Fibroblast of pulmonary artery (primary cell): ENCODE measurements around the gene COQ3.

Source experiments
- DNase-seq: peaks from one replicate; pipeline ENCODE4 v3.0.0-alpha.2; 2010; ENCODE audit warnings: low read depth
- H3K4me3 ChIP-seq: replicated peaks from 2 replicates; pipeline ENCODE4 v1.5.1; 2011; ENCODE audit warnings: low read depth, mild to moderate bottlenecking, control low read depth, low read length, moderate library complexity
- CTCF ChIP-seq: IDR thresholded peaks from 2 replicates; pipeline ENCODE4 v1.5.1; 2011; ENCODE audit warnings: mild to moderate bottlenecking, control low read depth, low read length, inconsistent platforms; ENCODE audit errors: missing control alignments

Gene COQ3

GRCh38 chr6:99393698-99394531 is at the start of gene COQ3:
Gene COQ3, minus strand, starts transcription at chr6:99394195. Its CDS starts 16 bp downstream, at chr6:99394179.
- H3K4me3 ChIP-seq, result peak within 1 kb of the TSS; percentile 88
- DNase-seq, result peak; percentile 80
- no peak for TF ChIP-seq CTCF

GRCh38 chr6:99434702-99435530 is 40.9 kb upstream of the COQ3 start:
- H3K4me3 ChIP-seq, result no peak overlapping the region
- peak; percentile 59 for DNase-seq
- peak; percentile 61 for TF ChIP-seq CTCF

- DNase-seq, result no peak
- H3K4me3 ChIP-seq, result no peak overlapping the region
- TF ChIP-seq CTCF, result no peak
These were observed 38.9 kb upstream of the COQ3 start for GRCh38 chr6:99432877-99433276.

GRCh38 chr6:99431901-99432300 is 37.9 kb upstream of the COQ3 start:
- no peak for DNase-seq
- no peak overlapping the region for H3K4me3 ChIP-seq
- no peak for TF ChIP-seq CTCF

GRCh38 chr6:99427988-99428387 is 34.0 kb upstream of the COQ3 start:
- no peak for TF ChIP-seq CTCF
- H3K4me3 ChIP-seq, result no peak overlapping the region
- no peak for DNase-seq

- DNase-seq, result no peak
- TF ChIP-seq CTCF, result no peak
- H3K4me3 ChIP-seq, result peak overlapping the region; percentile 99
These were observed 32.4 kb upstream of the COQ3 start for GRCh38 chr6:99426451-99426757.
